ENCODE results near the gene PARP16. TPM values are rescaled to one million over a fixed set of nuclear protein-coding genes. Genes with fewer than 3 reads are reported as not detected.

Gene PARP16
- total RNA-seq, 6 experiments from 2014 or later, result 6.9 to 11.3 (median 8.5) TPM

DNA sequence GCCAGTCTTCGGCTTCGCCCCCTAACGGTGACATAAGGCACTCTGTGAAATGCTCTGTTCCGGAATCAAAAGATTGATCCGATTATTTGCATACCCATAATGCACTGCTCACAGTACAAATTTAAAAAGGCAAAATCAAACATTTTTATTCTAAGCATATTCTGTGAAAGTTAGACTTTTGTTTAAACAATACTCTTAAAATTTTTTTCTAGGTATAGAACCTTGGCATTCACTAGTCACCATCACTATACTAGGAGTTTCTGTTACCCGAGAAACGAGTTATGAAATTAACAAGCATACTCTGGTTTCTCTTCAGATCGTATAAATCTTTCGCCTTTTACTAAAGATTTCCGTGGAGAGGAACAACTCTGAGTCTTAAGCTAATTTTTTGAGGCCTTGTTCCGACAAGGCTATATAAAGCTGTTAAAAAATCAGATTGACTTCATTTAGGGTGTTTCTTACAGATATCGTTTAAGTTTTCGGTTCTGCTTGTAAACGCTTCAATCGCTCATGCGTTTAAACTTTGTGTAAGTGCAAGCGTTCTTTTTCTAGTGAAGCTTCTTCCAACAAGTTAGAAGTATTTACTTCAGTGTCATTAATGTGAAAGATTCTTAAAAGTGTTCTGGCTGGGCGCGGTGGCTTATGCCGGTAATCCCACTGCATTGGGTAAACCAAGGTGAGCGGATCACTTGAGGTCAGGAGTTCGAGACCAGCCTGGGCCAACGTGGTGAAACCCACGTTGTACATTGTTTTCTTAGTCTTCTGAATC lies 17.9 kb upstream of the PARP16 start, which contains the start of gene RNU5B-1:
Gene RNU5B-1 (plus strand): TSS at position 297 of the 769 bp plus-strand sequence.
- intact Hi-C loops (cut with DNase I), result no loop called here

DNA sequence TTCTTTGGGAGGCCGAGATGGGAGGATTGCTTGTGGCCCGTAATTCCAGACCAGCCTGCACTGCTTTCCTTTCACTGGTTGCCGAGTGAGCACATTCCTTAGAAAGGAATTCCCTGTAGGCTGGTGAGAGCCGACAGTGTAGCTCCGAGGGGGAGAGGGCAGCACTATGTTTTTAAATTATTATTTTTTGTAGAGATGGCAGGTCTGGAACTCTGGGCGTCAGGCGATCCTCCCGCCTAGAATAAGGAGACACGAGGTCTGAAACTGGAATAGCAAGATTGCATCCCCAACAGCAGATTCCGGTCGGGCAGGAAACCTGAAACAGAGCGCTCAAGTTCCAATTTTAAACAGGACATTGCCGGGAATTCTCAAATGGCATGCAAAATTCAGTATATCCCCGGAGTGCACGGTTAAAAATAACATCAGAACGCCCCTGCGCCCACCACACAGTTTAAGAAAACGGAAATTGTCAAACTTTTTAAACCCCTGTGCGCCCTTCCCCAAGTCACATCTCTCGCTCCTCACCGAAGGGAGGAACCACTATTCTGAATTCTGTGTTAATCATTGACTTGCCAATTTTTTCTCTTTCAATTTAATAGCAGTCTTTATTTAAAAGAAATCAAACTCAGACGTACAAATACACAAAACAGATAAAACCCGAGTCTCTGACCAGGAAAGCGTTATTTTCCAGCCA lies 17.2 kb upstream of the PARP16 start:
- peak overlapping the region; percentile 46 to 53 (median 53) for H3K4me3 ChIP-seq
- H3K4me1 ChIP-seq, result peaks cover 0 to 16% (median 7%) of the 10 kb centered on the region in 4 donors

More for the DNA sequence above, 17.9 kb upstream of the PARP16 start, which contains the start of gene RNU5B-1:
- Histone ChIP-seq H3K9me3 (no peaks in the 10 kb centered on the region), H3K36me3 (no peaks in the 10 kb centered on the region), H3K4me3 (peak within 1 kb of the TSS; percentile 46 to 53 (median 53)), H3K27me3 (no peaks in the 10 kb centered on the region), H3K4me1 (peaks cover 0 to 16% (median 7%) of the 10 kb centered on the region in 4 donors), H3K27ac (peak within 1 kb of the TSS; percentile 77 to 95 (median 87))
- ATAC-seq (peak; percentile 89 to 93 (median 91)), DNase-seq (peak; percentile 63 to 80 (median 73))
- TF ChIP-seq POLR2A (IDR thresholded peaks at IDR 0.05), result peak; percentile 99
- TF ChIP-seq, protein P1, sequence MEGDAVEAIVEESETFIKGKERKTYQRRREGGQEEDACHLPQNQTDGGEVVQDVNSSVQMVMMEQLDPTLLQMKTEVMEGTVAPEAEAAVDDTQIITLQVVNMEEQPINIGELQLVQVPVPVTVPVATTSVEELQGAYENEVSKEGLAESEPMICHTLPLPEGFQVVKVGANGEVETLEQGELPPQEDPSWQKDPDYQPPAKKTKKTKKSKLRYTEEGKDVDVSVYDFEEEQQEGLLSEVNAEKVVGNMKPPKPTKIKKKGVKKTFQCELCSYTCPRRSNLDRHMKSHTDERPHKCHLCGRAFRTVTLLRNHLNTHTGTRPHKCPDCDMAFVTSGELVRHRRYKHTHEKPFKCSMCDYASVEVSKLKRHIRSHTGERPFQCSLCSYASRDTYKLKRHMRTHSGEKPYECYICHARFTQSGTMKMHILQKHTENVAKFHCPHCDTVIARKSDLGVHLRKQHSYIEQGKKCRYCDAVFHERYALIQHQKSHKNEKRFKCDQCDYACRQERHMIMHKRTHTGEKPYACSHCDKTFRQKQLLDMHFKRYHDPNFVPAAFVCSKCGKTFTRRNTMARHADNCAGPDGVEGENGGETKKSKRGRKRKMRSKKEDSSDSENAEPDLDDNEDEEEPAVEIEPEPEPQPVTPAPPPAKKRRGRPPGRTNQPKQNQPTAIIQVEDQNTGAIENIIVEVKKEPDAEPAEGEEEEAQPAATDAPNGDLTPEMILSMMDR (IDR thresholded peaks at IDR 0.05), result peak; percentile 77 to 90 (median 81)
- under 1% methylated on average over 24 of the region's 24 CpGs for WGBS (ENCODE audit: insufficient coverage, low coverage, low lambda C conversion rate, missing lambda C conversion rate)

DNA sequence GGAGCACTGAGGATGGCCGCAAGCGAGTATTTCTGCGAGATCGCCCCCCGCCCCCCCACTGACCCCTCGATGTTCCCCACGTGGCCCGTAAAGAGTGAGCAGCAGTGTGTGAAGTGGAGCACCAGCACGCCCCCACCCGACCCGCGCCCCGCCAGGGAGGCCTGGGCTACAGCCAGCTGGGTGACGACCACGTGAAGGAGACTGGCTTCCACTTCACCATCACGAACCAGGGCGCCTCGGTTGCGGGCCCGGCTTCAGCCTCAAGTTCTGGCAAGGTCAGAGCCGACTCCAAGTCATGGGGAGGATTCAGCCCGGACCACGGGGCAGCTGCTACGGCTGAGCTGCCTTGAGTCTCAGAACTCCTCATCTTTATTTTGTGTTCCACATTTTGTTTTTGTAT lies 15.4 kb upstream of the PARP16 start:
- DNase-seq, result no peak
- intact Hi-C loops (cut with DNase I), result no loop called here

More for the DNA sequence above, 17.2 kb upstream of the PARP16 start:
- no peaks in the 10 kb centered on the region for H3K9me3 ChIP-seq
- ATAC-seq (peak; percentile 50 to 68 (median 59)), DNase-seq (peak in 1 of 3 donors; percentile 52)
- TF ChIP-seq POLR2A (IDR thresholded peaks at IDR 0.05), result no peak
- TF ChIP-seq, protein P1 (IDR thresholded peaks at IDR 0.05), result no peak
- no peaks in the 10 kb centered on the region for H3K36me3 ChIP-seq
- under 1% methylated on average over 24 of the region's 24 CpGs for WGBS (ENCODE audit: insufficient coverage, low coverage, low lambda C conversion rate, missing lambda C conversion rate)
- intact Hi-C loops (cut with DNase I), result no loop called here
- no peaks in the 10 kb centered on the region for H3K27me3 ChIP-seq
- H3K27ac ChIP-seq, result peak overlapping the region; percentile 77 to 95 (median 87)

DNA sequence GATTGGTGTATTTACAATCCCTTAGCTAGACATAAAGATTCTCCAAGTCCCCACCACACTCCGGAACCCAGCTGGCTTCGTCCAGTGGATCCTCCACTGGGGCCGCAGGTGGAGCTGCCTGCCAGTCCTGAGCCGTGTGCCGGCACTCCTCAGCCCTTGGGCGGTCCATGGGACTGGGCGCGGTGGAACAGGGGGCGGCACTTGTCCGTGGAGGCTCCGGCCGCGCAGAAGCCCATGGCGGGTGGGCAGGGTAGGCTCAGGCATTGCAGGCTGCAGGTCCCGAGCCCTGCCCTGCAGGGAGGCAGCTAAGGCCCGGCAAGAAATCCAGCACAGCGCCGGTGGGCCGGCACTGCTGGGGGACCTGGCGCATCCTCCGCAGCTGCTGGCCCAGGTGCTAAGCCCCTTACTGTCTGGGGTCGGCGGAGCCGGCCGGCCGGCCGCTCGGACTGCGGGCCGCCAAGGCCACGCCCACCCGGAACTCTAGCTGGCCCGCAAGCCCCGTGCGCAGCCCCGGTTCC lies 14.3 kb upstream of the PARP16 start:
- H3K27ac ChIP-seq, result no peak overlapping the region
- no peak for ATAC-seq
- peaks cover 2 to 18% (median 7%) of the 10 kb centered on the region in 4 donors for H3K4me1 ChIP-seq
- intact Hi-C loops (cut with DNase I), result no loop called here
- WGBS (ENCODE audit: insufficient coverage, low coverage, low lambda C conversion rate, missing lambda C conversion rate), result 83% methylated on average over 1 of the region's 36 CpGs
- no peaks in the 10 kb centered on the region for H3K9me3 ChIP-seq
- DNase-seq, result no peak
- no peaks in the 10 kb centered on the region for H3K27me3 ChIP-seq
- H3K4me3 ChIP-seq, result no peak overlapping the region
- TF ChIP-seq POLR2A (IDR thresholded peaks at IDR 0.05), result no peak
- TF ChIP-seq, protein P1 (IDR thresholded peaks at IDR 0.05), result no peak
- no peaks in the 10 kb centered on the region for H3K36me3 ChIP-seq

More for the DNA sequence above, 15.4 kb upstream of the PARP16 start:
- Histone ChIP-seq H3K27ac (no peak overlapping the region), H3K4me1 (peaks cover 0 to 24% (median 7%) of the 10 kb centered on the region in 4 donors), H3K27me3 (no peaks in the 10 kb centered on the region), H3K9me3 (no peaks in the 10 kb centered on the region), H3K4me3 (no peak overlapping the region), H3K36me3 (no peaks in the 10 kb centered on the region)
- ATAC-seq, result no peak
- TF ChIP-seq POLR2A (IDR thresholded peaks at IDR 0.05), result no peak
- TF ChIP-seq, protein P1 (IDR thresholded peaks at IDR 0.05), result no peak
- WGBS (ENCODE audit: insufficient coverage, low coverage, low lambda C conversion rate, missing lambda C conversion rate), result 83% methylated on average over 16 of the region's 24 CpGs

Data from right lobe of liver (tissue), 6 donors.